SK-N-SH (cell line): Measurements from ENCODE around the gene PDE11A. TPM values are rescaled to one million over a fixed set of nuclear protein-coding genes. Genes with fewer than 3 reads are reported as not detected.
A peak's percentile ranks its signal among the peaks of the same experiment; 100 is the strongest.

ENCODE experiments used
- CTCF ChIA-PET: fragments of 300-600, 350-600 bp; formaldehyde crosslinking; extraction: SDS; loops from one replicate; lab custom pipeline; 2021; lab: Yijun Ruan, JAX
- POLR2A ChIA-PET: fragments of 350-600 bp; sonication (Branson Sonifier 250); formaldehyde crosslinking; extraction: SDS; loops from one replicate; lab custom pipeline; 2020; ENCODE audit warnings: antibody characterized with exemption, inconsistent platforms; lab: Yijun Ruan, JAX
- DNase-seq: peaks from one replicate; pipeline ENCODE4 v3.0.0; 2012
- H2AFZ ChIP-seq: fragments of 200-600 bp; sonication (generic); 2 replicates; pipeline ENCODE4 v1.8.1; 2016; ENCODE audit warnings: antibody characterized with exemption, mild to moderate bottlenecking, low read depth
- H3F3A ChIP-seq: fragments of 200-600 bp; sonication (generic); replicated peaks from 2 replicates; pipeline ENCODE3; 2016; ENCODE audit warnings: antibody characterized with exemption, mild to moderate bottlenecking; ENCODE audit not compliant: insufficient read depth
- H3K27ac ChIP-seq, 2 experiments: fragments of 200-500 bp in 1 of 2; fragments of 200-600 bp in 1 of 2; sonication (Bioruptor generic) in 1 of 2; sonication (generic), shearing (Covaris generic) in 1 of 2; 2 replicates each; pipeline versions ENCODE4 v1.5.1 to v1.6.1; 2014 to 2016; ENCODE audit warnings: low read depth in 2 of 2, inconsistent platforms in 1 of 2, low read length in 1 of 2, mild to moderate bottlenecking in 1 of 2, mixed read lengths in 1 of 2
- H3K27me3 ChIP-seq: fragments of 200-600 bp; sonication (generic), shearing (Covaris generic); 2 replicates; pipeline ENCODE4 v1.6.1; 2016; ENCODE audit warnings: mixed run types; ENCODE audit not compliant: insufficient read depth
- H3K36me3 ChIP-seq, 2 experiments: fragments of 200-500 bp in 1 of 2; fragments of 200-600 bp in 1 of 2; sonication (Bioruptor generic) in 1 of 2; sonication (generic) in 1 of 2; replicated peaks in 1 of 2; 2 replicates each; pipeline versions ENCODE3 to v1.5.1; 2014 to 2016; ENCODE audit warnings: low read length in 1 of 2, mild to moderate bottlenecking in 1 of 2; ENCODE audit not compliant: insufficient read depth in 2 of 2, control insufficient read depth in 1 of 2
- H3K4me1 ChIP-seq, 2 experiments: fragments of 200-500 bp in 1 of 2; fragments of 200-600 bp in 1 of 2; sonication (Bioruptor generic) in 1 of 2; sonication (generic), shearing (Covaris generic) in 1 of 2; 2 replicates each; pipeline versions ENCODE4 v1.5.1 to v1.6.1; 2014 to 2016; ENCODE audit warnings: low read depth in 1 of 2, low read length in 1 of 2, mixed run types in 1 of 2; ENCODE audit not compliant: insufficient read depth in 2 of 2, control insufficient read depth in 1 of 2
- H3K4me2 ChIP-seq: fragments of 200-600 bp; sonication (generic), shearing (Covaris generic); 2 replicates; pipeline ENCODE4 v1.6.1; 2017; ENCODE audit warnings: mixed run types
- H3K4me3 ChIP-seq, 2 experiments: fragments of 200-500 bp in 1 of 2; fragments of 200-600 bp in 1 of 2; sonication (Bioruptor generic) in 1 of 2; sonication (generic), shearing (Covaris generic) in 1 of 2; 2 replicates each; pipeline versions ENCODE4 v1.5.1 to v1.8.1; 2014 to 2016; ENCODE audit warnings: low read depth in 2 of 2, inconsistent platforms in 1 of 2, low read length in 1 of 2, mild to moderate bottlenecking in 1 of 2, mixed read lengths in 1 of 2, moderate library complexity in 1 of 2
- H3K79me2 ChIP-seq: fragments of 200-600 bp; sonication (generic); 2 replicates; pipeline ENCODE4 v1.8.1; 2017; ENCODE audit warnings: mild to moderate bottlenecking; ENCODE audit not compliant: insufficient read depth
- H3K9ac ChIP-seq: fragments of 200-600 bp; sonication (generic); 2 replicates; pipeline ENCODE4 v1.6.1; 2017; ENCODE audit warnings: mixed run types
- H3K9me2 ChIP-seq: fragments of 200-600 bp; sonication (generic); 2 replicates; pipeline ENCODE4 v1.6.1; 2017; ENCODE audit warnings: mixed run types
- H3K9me3 ChIP-seq: fragments of 200-600 bp; sonication (generic); 2 replicates; pipeline ENCODE4 v1.6.1; 2017; ENCODE audit warnings: mixed run types, mild to moderate bottlenecking, moderate library complexity
- H4K20me1 ChIP-seq: fragments of 200-600 bp; sonication (generic); 2 replicates; pipeline ENCODE4 v1.6.1; 2017; ENCODE audit warnings: mild to moderate bottlenecking, mixed run types; ENCODE audit not compliant: insufficient read depth
- EP300 ChIP-seq, 2 experiments: IDR thresholded peaks; 2 replicates each; pipeline versions ENCODE4 v1.4.0 to v1.6.1; 2012; ENCODE audit warnings: borderline replicate concordance in 1 of 2, low read depth in 1 of 2, low read length in 1 of 2
- EZH2phosphoT487 ChIP-seq: fragments of 200-600 bp; sonication (generic); IDR thresholded peaks from 2 replicates; pipeline ENCODE4 v1.6.1; 2017; ENCODE audit warnings: low read depth, mixed run types, mild to moderate bottlenecking, antibody characterized with exemption, moderate library complexity, borderline replicate concordance
- FOXM1 ChIP-seq: IDR thresholded peaks from 2 replicates; pipeline ENCODE4 v1.4.0; 2012; ENCODE audit warnings: low read depth, mild to moderate bottlenecking
- MAX ChIP-seq: IDR thresholded peaks from 2 replicates; pipeline ENCODE4 v1.4.0; 2012; ENCODE audit warnings: low read depth
- MXI1 ChIP-seq: IDR thresholded peaks from 2 replicates; pipeline ENCODE4 v1.6.1; 2012; ENCODE audit warnings: mild to moderate bottlenecking, low read depth, low read length, improper control_type of control experiment
- NRF1 ChIP-seq: IDR thresholded peaks from 2 replicates; pipeline ENCODE4 v1.6.1; 2012; ENCODE audit warnings: low read depth, mild to moderate bottlenecking, low read length
- RAD21 ChIP-seq: IDR thresholded peaks from 2 replicates; pipeline ENCODE4 v1.6.1; 2012; ENCODE audit warnings: mild to moderate bottlenecking, low read length
- RXRA ChIP-seq: IDR thresholded peaks from 2 replicates; pipeline ENCODE4 v1.4.0; 2012; ENCODE audit warnings: low read depth, mild to moderate bottlenecking, borderline replicate concordance
- SIN3A ChIP-seq: IDR thresholded peaks from 2 replicates; pipeline ENCODE4 v1.6.1; 2012; ENCODE audit warnings: low read depth, mild to moderate bottlenecking, low read length, moderate library complexity, borderline replicate concordance
- TCF12 ChIP-seq: IDR thresholded peaks from 2 replicates; pipeline ENCODE4 v1.4.0; 2012
- TEAD4 ChIP-seq: IDR thresholded peaks from 2 replicates; pipeline ENCODE4 v1.4.0; 2012; ENCODE audit warnings: mild to moderate bottlenecking, borderline replicate concordance; ENCODE audit not compliant: insufficient read depth
- WGBS: methylation state at CpG from one replicate; pipeline ENCODE4 v1.1.6; 2017; ENCODE audit warnings: low lambda C conversion rate; 5-methylcytosine and 5-hydroxymethylcytosine counted together
- polyA plus RNA-seq, 3 experiments: library from polyadenylated mRNA; depleted of rRNA; stranded (reverse); fragments of >200 nt; gene quantifications; 2 replicates each; pipeline ENCODE4 v1.2.3, GENCODE V29; 2012

The PDE11A gene
- polyA plus RNA-seq, 1 of the 3 experiments (the other 2 are of a cell fraction): 0.10 TPM

- TF ChIP-seq NRF1 (no peak), EZH2phosphoT487 (no peak)
Observed at GRCh38 chr2:177599139-177599688, 473.4 kb downstream of the PDE11A start (continued).

GRCh38 chr2:177598326-177599138 lies 474.0 kb downstream of the PDE11A start:
- no peaks in the 10 kb centered on the region for H3K9me3 ChIP-seq
- H3K9ac ChIP-seq: no peak overlapping the region
- POLR2A ChIA-PET: interaction anchor here (1.4 kb wide), 1 partner anchor 47 kb away, joined by 4 read pairs; a partner anchor contains a TSS
- H3K79me2 ChIP-seq: no peaks in the 10 kb centered on the region
- no peak overlapping the region for H2AFZ ChIP-seq
- 46% methylated on average over 4 of the region's 4 CpGs for WGBS
- H3K9me2 ChIP-seq: no peaks in the 10 kb centered on the region
- H3K36me3 ChIP-seq: no peaks in the 10 kb centered on the region
- no peaks in the 10 kb centered on the region for H4K20me1 ChIP-seq
- no peaks in the 10 kb centered on the region; the same call in 1 of the 2 replicates for H3K27me3 ChIP-seq
- CTCF ChIA-PET: interaction anchor here (1.0 to 3.5 kb wide), 5 partner anchors 24 to 263 kb away, joined by 3 to 14 read pairs (median 4); no protein-coding TSS in a partner anchor
- H3K4me2 ChIP-seq: no peak overlapping the region
- peak; percentile 35 for DNase-seq
- H3K27ac ChIP-seq: peak overlapping the region in 1 of 2 experiments; percentile 43; a peak in 2 of 4 replicates
- H3F3A ChIP-seq: no peaks in the 10 kb centered on the region
- H3K4me3 ChIP-seq: no peak overlapping the region
- H3K4me1 ChIP-seq: peaks cover 0 to 21% of the 10 kb centered on the region in 2 experiments; a peak in 3 of 4 replicates
- TF ChIP-seq RAD21 (no peak), MXI1 (peak; percentile 31; the same call in 1 of the 2 replicates)

GRCh38 chr2:177597759-177598158 lies 474.8 kb downstream of the PDE11A start:
- Histone ChIP-seq H3K9me2 (no peaks in the 10 kb centered on the region), H3K4me1 (peaks cover 0 to 19% of the 10 kb centered on the region in 2 experiments; a peak in 2 of 4 replicates), H3K4me2 (no peak overlapping the region), H3K9me3 (no peaks in the 10 kb centered on the region), H3K9ac (no peak overlapping the region), H3F3A (no peaks in the 10 kb centered on the region), H3K4me3 (no peak overlapping the region), H3K79me2 (no peaks in the 10 kb centered on the region), H4K20me1 (no peaks in the 10 kb centered on the region), H3K36me3 (no peaks in the 10 kb centered on the region), H3K27ac (peak overlapping the region in 1 of 2 experiments; percentile 43; a peak in 2 of 4 replicates), H2AFZ (no peak overlapping the region), H3K27me3 (no peaks in the 10 kb centered on the region; the same call in 1 of the 2 replicates)
- TF ChIP-seq MXI1 (no peak), FOXM1 (no peak), MAX (no peak), RXRA (no peak), TEAD4 (no peak), TCF12 (no peak), EP300 (IDR thresholded peaks at IDR 0.05; ENCODE audit: borderline replicate concordance in 1 of 2, low read depth in 1 of 2, low read length in 1 of 2) (no peak), SIN3A (no peak)
- ChIA-PET POLR2A (interaction anchor here (1.4 kb wide), 1 partner anchor 46 kb away, joined by 4 read pairs; a partner anchor contains a TSS), CTCF (interaction anchor here (1.0 to 3.5 kb wide), 5 partner anchors 23 to 262 kb away, joined by 3 to 14 read pairs (median 4); no protein-coding TSS in a partner anchor)
- 55% methylated on average over 6 of the region's 6 CpGs for WGBS
- DNase-seq: peak; percentile 40
